ENCODE results near the gene CCDC40.

The CCDC40 gene

GRCh38 chr17:80047176-80047575 lies 10.7 kb downstream of the CCDC40 start:
- no peak for DNase-seq (ENCODE audit: low read depth)

DNA sequence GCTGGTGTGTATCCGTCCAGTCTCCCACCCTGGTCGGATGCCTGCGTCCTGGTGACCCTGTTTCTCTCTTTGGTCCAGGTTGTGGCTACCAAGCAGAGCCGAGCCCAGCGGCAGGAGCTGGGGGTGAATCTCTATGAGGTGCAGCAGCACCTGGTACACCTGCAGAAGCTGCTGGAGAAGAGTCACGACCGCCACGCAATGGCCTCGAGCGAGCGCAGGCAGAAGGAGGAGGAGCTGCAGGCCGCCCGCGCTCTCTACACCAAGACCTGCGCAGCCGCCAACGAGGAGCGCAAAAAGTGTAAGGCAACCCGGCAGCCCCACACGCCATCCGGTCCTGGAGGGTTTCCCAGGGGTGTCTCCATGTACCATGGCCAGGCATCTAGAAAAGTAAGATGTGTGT lies 13.5 kb downstream of the CCDC40 start:
- no peak for DNase-seq (ENCODE audit: low read depth)

- DNase-seq (ENCODE audit: low read depth): no peak
Observed at GRCh38 chr17:80050706-80051105, 14.3 kb downstream of the CCDC40 start.

DNA sequence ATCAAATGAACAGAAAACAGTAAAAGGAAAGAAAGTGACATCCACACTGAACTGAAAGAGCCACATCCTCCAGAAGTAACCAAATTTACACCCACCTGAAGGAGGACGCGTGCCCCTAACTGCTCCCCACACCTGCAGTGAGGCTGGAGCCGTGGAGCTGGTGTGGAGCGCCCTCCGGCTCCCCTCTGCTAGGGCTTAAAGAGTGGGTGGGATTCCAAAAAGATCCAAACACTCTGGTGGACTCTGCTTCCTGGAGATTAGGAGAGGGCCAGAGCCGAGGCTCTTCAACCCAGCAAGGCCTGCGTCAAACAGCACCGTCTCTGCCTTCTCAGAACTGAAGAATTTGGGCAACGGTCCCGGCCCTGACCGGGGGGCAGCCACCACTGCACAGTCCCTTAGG lies 15.2 kb downstream of the CCDC40 start:
- DNase-seq (ENCODE audit: low read depth): no peak

DNA sequence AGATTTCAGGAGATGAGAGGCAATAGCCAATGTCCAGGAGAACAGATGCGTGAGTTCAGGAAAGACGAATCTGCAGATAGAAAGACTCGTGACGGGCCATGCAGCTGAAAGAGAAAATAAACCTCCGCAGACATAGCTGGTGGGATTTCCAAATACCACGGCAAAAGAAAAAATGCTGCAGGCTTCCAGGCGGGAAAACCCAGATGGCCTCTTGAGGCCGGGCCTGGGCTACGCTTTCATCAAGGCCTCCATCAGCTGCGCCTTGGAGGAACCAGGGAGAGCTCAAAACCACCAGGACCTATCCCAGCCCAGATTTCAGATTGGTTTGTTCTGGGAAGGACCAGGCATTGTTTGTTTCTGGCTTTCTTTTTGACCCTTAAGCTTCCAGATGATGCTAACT lies 16.7 kb downstream of the CCDC40 start:
- DNase-seq (ENCODE audit: low read depth): no peak

DNA sequence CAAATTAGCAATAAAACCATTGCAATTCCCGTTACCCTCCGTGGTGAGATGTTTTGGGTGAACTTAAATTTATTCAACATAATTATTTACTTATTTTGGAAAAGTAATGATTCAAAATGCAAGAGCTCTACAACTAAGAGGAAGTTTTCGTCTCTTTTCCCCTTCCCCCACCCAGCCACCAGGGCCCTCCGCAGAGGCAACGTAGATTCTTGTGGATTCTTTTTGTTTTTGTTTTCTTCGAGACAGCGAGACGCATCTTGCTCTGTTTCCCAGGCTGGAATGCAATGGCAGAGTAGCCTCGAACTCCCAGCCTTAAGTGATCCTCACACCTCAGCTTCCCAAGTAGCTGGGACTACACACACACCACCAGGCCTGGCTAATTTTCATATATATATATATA lies 19.2 kb downstream of the CCDC40 start:
- no peak for DNase-seq (ENCODE audit: low read depth)

DNA sequence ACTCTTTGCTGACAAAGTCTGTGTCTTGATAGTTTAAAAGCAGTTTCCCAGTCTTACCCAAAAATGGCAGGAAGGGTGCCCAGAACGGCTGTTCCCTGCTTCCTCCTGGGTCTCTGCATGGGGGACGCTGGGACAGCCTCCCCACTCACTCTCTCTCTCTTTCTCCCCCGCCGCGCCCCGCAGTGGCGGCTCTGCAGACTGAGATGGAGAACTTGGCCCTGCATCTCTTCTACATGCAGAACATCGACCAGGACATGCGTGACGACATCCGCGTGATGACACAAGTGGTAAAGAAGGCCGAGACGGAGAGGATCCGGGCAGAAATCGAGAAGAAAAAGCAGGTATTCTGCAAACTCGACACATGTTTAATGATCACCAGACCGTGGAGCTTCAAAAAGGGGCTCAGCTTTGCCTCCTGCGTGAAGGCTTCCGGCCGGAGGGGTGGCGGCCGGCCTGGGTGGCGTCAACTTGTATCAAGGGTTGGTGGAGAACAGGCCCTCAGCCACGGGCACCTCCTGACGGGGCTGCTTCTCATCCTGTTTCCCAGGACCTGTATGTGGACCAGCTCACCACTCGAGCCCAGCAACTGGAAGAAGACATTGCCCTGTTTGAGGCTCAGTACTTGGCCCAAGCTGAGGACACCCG lies 22.0 kb downstream of the CCDC40 start:
- DNase-seq (ENCODE audit: low read depth): no peak

DNA sequence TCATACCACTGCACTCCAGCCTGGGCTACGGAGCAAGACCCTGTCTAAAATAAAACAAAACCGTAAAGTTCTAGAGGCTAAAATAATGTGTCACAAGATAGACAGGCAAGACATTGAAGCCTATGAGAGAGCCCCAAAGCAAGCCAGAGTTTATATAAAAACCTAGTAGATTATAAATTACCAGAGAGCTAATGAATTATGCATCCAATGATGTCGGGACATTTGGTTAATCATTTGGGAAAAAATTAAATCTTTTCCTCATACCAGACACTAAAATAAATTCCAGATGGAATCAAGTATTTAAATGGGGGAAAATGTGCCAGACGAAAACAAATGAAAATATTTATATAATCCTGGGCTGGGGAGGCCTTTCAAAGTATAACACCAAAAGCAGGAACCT lies 24.2 kb downstream of the CCDC40 start:
- no peak for DNase-seq (ENCODE audit: low read depth)

DNA sequence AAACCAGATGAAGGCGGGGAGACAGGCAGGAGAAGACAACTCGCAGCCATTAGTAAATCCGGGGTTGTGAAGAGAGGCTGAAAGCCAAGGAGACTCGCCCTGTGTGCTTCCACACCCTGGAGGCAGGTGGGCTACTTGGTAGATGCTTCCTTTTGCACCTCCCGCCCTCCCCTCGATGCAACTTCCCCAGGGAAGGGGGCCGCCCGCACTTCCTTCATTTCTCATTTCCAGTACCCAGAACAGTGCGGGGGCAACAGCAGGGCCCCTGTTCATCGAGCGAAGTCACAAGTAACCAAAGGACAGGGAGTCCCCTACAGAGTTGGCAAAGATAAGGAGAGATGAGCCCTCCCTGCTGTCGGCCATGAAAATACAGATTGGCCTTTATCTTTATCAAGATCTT lies 25.0 kb downstream of the CCDC40 start:
- no peak for DNase-seq (ENCODE audit: low read depth)

GRCh38 chr17:80063830-80064585 lies 27.6 kb downstream of the CCDC40 start:
- peak; percentile 45 for DNase-seq (ENCODE audit: low read depth)

DNA sequence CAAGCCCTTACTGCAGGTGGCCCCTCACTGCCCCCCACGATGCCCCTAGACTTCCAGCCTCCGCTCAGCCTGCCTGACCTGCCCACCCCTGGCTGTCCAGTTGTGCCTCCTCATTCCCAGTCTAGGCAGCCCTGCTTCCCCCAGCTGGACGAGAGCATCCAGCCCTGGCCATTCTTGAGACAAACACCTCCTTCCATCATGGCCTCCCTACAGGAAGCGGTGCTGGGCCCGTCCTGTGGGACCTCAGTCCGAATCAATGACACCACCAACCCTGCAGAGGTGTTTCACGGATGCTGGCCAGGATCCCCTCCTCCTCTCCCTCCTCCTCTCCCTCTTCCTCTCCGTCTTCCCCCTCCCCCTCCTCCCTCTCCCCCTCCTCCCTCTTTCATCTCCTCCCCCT lies 28.3 kb downstream of the CCDC40 start:
- DNase-seq (ENCODE audit: low read depth): no peak

DNA sequence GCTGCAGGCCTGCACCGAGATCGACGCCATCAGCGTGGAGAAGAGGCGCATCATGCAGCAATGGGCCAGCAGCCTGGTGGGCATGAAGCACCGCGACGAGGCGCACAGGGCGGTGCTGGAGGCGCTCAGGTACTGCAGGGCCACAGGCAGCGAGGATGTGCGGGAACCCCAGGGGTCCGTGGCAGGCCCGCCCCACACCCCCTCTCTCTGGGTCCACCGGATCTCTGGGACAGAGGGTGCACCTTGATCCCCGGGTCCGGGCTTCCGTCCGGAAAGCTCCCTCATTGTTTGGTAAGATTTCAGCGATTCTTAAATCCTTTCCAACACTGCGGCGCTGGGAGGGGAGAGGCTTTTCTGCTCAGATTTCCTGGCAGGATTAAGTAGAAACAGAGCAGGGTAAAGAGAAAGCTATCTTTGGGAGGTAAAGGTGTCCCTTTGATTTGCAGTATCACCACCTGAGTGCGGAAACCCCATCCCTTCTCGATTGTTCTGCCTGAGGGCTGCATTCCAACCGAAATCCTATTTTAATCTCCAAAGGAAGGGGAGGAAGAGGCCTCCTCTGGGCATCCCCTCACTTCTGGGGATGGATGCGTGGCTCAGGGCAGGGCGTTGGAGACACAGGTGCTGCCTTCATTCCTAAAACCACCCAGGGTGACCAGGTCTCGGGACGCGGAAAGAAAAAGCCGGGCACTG lies 29.2 kb downstream of the CCDC40 start:
- DNase-seq (ENCODE audit: low read depth): no peak

- no peak for DNase-seq (ENCODE audit: low read depth)
Observed at GRCh38 chr17:80067393-80067986, 31.0 kb downstream of the CCDC40 start.

DNA sequence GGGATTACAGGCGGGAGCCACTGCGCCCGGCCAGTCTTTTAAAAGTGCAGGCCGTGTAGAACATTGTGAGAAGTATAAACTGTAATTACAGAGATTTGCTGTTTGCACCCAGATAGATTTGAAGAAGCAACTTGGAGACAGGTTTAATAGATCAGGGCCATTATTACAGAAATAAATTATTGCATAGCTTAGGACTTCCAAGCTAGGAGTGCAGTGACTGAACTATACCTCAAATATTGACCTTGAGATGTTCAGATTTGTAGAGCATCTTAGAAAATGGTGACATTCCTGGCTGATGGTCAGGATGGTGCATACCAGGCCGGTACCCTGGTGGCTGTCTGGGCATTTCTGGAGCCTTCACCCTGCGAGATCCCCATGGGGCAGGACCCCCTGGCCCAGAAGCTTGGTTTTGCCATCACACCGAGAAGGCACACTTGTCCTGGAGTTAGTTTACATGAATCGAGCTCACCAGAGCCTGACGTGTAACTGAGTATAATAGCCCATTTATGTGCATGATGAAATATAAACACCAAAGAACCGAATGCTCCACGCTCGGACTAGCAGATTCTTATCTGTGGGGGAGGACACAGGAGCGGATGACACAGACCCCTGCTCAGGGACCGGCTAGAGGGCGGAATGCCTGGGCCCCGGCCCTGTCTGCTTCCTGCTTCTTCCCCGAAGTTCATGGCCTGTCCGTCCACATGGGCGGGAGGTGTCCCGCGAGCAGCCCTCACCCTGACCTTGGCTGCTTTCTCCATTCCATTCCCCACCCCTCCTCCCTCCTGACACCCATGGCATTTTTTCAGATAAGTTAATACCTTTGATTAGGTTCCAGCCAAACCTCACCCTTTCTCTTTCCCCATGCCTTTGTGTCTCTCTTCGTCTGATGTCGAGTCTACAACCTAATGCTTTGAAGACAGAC lies 32.1 kb downstream of the CCDC40 start:
- peak; percentile 37 for DNase-seq (ENCODE audit: low read depth)

GRCh38 chr17:80070375-80071115 lies 34.1 kb downstream of the CCDC40 start:
- DNase-seq (ENCODE audit: low read depth): no peak

DNA sequence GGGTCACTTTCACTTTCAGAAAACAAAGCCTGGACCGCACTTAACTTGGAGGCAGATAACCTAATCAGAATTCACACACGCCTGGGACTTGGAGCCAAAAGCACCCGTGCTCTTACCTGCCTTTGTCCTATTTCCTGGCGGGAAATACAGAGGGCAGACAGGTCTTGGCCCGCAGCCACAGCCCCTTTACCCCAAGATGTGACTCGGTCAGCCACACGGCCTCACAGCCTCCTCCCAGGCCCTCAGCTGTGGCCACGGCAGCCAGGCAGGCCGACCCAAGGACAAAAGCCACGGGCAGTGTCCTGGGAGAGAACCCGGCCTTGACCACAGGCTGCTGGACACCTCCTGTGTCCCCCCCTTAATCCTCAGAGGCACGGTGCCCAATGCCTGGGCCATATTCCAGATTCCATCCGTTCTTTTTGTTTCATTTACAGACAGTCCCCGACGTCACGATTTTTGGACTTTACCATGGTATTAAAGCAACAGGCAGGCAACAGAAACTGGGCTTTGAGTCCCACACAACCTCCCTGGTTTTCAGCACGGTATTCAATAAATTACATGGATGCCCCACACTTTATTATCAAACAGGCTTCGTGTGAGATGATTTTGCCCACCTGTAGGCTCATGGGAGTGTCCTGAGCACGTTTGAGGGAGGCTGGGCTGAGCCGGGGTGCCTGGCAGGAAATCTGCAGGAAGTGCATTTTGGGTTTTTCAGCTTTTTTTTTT lies 34.8 kb downstream of the CCDC40 start:
- no peak for DNase-seq (ENCODE audit: low read depth)

- DNase-seq (ENCODE audit: low read depth): no peak
Observed at GRCh38 chr17:80072410-80072809, 36.0 kb downstream of the CCDC40 start.

DNA sequence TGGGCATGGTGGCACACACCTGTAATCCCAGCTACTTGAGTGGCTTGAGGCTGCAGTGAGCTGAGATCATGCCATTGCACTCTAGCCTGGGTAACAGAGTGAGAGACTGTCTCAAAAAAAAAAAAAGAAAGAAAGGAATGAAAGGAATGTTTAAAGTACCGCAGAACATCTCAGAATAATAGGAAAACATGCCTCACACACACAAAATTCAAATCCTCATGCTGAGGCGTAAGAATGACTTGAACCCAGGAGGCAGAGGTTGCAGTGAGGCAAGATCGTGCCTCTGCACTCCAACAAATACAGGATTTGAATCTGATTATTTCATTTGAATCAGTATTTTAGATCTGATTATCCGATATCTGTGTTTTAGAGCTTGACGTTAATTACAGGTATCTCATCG lies 43.6 kb downstream of the CCDC40 start:
- no peak for DNase-seq (ENCODE audit: low read depth)

- no peak for DNase-seq (ENCODE audit: low read depth)
Observed at GRCh38 chr17:80081596-80081995, 45.2 kb downstream of the CCDC40 start.

GRCh38 chr17:80082403-80083135 lies 46.1 kb downstream of the CCDC40 start:
- peak; percentile 77 for DNase-seq (ENCODE audit: low read depth)
